Left lobe of liver (tissue), 2 donors: ENCODE measurements around the gene FSTL5. TPM values are rescaled to one million over a fixed set of nuclear protein-coding genes. Genes with fewer than 3 reads are reported as not detected.
"Not testable (repeated sequence)": the region's sequence is repeated elsewhere in the genome, so short reads cannot be mapped to it uniquely, and the experiment has no call there.

Experiments
- ATAC-seq: fragments of 200-7000 bp; cut with Tn5 transposase; one replicate; pipeline ENCODE4 v1.9.1; 2020; ENCODE audit warnings: mild to moderate bottlenecking, moderate library complexity
- DNase-seq: peaks from one replicate; pipeline ENCODE4 v3.0.0-alpha.2; 2020; ENCODE audit warnings: low spot score
- total RNA-seq: library from RNA; stranded (reverse); gene quantifications from one replicate; pipeline ENCODE4 v1.2.1, GENCODE V29; 2021
- donor health status: DM: no; HTN: no; CAD: no; lungs with moderate emphysema.
- donor health status: DM: no; HTN: yes; CAD: no.

FSTL5 gene
- total RNA-seq, 1 donor from 2014 or later = 0.68 TPM

- ATAC-seq, DNase-seq: not testable (repeated sequence)
Measured at GRCh38 chr4:161758412-161758811, 405.4 kb downstream of the FSTL5 start.

DNA sequence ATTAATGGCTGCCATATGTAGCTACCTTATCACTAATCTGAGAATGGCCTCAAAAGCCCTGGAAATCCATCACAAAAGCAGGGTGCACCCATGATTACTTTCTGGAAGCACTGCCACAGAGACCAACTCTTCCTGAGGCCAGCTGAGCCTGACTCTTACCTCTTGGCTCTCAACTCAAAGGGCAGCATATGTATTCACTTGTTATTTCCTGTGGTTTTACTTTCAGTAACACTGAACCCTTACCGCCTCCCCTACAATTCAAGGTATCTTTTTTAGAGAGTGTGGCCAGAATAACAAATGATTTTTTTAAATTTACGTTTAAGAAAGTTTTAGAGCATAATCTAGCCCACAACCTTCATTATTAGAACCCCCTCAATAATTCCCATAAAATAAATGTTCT is 434.9 kb downstream of the FSTL5 start:
- ATAC-seq = no peak
- DNase-seq = no peak

- ATAC-seq (no peak), DNase-seq (no peak)
Measured at GRCh38 chr4:161721947-161722346, 441.9 kb downstream of the FSTL5 start.

GRCh38 chr4:161717084-161717483 is 446.7 kb downstream of the FSTL5 start:
- no peak for DNase-seq
- peak; percentile 54 for ATAC-seq

DNA sequence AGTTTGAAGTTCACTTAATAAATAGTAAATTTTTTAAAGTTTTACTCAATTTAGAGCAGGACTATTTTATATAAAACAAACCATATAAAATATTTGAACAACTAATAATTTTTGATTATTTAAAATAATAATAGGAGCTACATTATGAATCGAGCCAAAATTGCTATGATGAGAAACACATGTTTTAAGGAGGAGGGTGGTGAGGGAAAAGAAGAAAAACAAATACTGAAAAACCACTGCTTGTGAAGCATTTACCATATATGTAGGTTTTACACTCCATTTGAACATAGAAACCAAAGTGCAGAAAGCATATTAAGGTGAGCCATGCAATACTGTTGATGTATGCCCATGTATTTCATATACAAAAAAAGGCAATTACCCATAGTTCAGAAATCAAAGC is 448.9 kb downstream of the FSTL5 start:
- ATAC-seq = no peak
- no peak for DNase-seq

DNA sequence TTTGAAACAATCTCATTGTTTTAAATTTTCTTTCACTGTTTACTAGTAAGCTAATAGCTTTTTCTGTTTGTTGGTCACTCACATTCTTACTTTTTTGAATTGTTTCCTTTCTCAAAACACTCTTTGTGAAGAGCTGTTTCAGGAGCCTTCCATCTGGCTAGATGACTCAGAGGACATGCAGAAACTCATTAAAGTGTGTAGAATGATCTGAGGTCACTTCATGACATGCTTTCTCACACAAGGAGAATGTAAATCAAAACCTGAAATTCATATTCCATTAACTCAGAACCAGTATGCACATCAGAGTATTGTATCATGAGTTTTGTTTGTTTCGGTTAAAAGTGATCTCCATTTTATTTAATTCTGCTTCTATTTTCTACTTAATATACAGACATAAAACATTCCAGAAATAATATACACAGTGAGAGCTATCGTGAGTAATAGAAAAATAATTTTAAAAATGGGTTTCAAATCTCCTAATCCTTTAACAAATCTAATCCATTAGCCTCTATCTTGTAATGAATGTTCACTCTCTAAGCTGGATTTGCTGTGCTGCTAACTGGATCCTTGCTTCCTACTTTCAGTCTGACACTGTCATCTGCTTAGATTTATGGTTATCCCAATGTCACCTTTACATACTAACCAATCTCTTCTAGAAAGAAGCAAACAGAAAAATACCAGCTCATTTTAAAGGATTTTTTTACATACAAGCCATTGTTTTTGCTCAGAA is 449.6 kb downstream of the FSTL5 start:
- DNase-seq = no peak
- no peak for ATAC-seq

DNA sequence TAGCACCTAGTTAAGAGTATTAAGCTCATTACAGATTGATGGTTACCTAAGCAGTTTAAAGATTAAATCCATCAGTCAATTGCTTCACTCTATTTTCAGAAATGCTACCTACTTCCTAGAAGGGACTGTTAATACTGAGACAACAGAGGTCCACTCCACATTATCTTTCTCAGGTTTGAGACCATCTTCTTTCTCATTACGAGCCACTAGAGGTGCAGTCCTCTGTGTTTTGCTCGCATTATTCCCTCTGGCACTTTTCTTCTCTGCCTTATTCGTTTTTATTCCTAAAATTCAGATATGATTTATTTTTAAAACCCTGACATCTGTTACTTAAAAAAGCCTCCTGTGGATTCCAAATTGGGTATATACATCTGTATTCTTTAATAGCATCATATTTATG is 459.1 kb downstream of the FSTL5 start:
- no peak for ATAC-seq

GRCh38 chr4:161704040-161704439 is 459.8 kb downstream of the FSTL5 start:
- no peak for DNase-seq
- ATAC-seq = no peak

More for the DNA sequence above, 459.1 kb downstream of the FSTL5 start:
- DNase-seq = no peak

DNA sequence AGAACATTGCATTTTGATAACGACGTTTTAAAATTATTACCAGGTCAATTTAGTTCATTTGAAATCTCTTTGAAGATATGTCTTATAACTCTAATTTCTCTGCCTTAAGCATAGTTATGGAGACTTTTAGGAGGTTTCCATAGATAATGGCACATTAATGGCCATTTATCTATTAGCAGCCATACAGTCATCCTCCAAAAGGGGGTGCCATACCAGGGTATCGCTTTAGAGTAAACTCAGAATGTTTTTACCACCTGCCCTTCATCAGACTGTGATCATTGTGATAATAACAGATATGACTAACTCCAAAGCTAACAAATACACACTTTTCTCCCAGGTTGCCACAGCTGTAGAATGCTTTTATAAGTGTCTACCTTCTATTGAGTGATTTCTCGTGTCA is 461.5 kb downstream of the FSTL5 start:
- no peak for ATAC-seq
- no peak for DNase-seq

DNA sequence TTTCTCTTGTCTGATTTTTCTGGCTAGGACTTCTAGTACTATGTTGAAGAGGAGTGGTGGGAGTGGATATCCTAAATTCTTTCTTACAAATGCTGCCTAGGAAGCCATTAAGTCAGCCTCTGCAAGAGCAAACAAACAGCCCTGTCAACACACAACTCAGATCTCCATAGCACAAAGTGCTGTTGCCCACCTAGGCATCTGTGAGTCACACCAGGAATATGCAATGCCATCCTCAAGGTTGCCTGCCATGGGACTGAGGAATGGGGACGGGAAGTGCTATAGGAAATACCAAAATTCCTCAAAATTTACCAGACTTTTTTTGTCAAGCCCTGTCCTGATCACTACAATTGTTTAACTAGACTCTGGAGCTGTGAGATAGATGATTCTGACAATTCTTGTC is 466.9 kb downstream of the FSTL5 start:
- no peak for DNase-seq
- no peak for ATAC-seq

GRCh38 chr4:161680146-161680545 is 483.7 kb downstream of the FSTL5 start:
- no peak for DNase-seq

DNA sequence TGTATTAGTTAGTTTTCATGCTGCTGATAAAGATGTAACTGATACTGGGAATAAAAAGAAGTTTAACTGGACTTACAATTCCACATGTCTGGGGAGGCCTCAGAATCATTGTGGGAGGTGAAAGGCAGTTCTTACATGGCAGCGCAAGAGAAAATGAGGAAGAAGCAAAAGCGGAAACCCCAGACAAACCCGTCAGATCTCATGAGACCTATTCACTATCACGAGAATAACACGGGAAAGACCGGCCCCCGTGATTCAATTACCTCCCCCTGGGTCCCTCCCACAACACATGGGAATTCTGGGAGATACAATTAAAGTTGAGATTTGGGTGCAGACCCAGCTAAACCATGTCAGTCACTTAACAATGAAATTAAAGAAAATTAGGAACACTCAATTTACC is 499.1 kb downstream of the FSTL5 start:
- no peak for DNase-seq
- no peak for ATAC-seq

More at GRCh38 chr4:161680146-161680545, 483.7 kb downstream of the FSTL5 start:
- no peak for ATAC-seq

DNA sequence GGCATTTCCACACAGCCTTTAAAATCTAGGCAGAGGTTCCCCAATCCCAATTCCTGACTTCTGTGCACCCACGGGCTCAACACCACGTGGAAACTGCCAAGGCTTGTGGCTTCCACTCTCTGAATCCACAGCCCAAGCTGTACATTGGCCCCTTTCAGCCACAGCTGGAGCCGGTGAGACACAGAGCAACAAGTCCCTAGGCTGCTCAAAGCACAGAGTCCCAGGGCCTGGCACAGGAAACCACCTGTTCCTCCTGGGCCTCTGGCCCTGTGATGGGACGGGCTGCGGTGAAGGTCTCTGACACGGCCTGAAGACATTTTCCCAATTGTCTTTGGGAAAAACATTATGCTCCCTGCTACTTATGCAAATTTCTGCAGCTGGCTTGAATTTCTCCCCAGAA is 500.0 kb downstream of the FSTL5 start:
- no peak for DNase-seq
- no peak for ATAC-seq

DNA sequence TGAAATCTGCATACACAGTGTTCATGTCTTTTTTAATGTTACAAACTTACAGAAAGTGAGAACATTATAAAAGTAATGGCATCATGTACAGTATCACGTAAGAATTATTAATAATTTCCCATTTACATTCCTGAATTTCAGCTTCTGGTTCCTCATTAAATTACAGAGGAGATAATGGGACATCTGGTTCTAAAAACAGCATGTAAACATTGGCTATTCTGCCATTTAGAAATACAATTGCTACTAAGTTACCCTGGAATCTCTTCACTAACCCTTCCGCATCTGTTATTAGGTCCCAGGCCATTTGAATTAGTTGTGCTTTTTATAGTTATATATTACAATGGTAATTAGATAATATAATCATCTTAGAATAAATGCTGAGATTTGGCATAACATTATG is 505.1 kb downstream of the FSTL5 start:
- no peak for DNase-seq
- ATAC-seq = no peak

DNA sequence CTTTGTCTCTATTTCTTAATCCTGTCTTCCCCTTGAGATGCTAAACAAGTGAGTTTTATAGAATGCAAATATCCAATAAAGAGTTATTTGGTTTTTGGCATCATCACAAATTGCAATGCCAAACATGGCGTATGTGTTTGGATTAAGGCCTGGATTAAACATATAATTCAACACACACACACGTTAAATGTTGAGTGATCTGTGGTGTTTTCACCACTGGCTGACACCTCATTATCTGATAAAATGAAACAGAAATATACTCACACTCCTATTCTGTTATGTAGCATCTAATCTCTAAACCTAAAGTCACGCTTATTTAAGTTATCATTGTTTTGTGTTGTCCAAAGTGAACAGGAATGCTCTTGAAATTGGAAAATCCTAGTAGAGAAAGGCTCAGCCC is 506.2 kb downstream of the FSTL5 start:
- ATAC-seq = no peak
- no peak for DNase-seq

DNA sequence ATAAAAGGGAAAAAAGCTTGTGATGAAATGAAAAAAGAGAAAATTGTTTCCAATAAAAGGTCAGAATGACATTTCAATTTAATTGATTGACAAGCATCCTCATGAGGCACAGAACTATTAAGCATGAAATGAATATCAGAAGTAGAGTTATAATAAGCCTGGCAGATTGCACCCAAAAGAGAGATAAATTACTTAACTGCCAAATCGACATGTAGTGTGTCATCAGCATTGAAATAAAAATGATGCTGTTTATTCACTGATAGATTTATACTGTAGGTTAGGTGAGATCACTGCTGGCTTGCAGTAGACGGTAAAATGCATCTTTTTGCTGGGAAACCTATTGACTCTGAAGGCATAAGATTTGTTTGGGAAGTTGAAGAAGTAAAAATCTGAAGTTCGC is 507.2 kb downstream of the FSTL5 start:
- DNase-seq (no peak), ATAC-seq (no peak)

GRCh38 chr4:161655148-161655547 is 508.7 kb downstream of the FSTL5 start:
- DNase-seq (no peak), ATAC-seq (no peak)

- DNase-seq = no peak
- no peak for ATAC-seq
Measured at GRCh38 chr4:161653697-161654096, 510.1 kb downstream of the FSTL5 start.

DNA sequence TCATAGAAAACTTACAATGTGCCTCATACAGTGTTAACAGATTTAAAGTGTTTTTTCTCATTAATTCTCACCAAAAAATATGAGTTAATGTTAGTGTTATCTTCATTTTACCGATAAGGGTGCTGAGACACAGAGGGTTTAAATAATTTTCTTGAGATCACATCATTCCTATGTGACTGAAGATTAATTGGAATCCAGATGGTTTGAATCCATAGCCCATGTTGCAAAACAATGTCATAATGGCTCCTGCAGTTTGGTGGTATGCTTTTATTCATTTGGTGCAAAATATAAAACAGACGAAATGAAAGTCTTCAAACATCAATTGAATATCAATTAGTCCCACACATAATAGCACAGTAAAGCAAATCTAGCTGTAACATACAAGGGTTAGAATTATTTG is 512.2 kb downstream of the FSTL5 start:
- ATAC-seq (no peak), DNase-seq (no peak)

GRCh38 chr4:161650812-161651211 is 513.0 kb downstream of the FSTL5 start:
- DNase-seq (no peak), ATAC-seq (no peak)

DNA sequence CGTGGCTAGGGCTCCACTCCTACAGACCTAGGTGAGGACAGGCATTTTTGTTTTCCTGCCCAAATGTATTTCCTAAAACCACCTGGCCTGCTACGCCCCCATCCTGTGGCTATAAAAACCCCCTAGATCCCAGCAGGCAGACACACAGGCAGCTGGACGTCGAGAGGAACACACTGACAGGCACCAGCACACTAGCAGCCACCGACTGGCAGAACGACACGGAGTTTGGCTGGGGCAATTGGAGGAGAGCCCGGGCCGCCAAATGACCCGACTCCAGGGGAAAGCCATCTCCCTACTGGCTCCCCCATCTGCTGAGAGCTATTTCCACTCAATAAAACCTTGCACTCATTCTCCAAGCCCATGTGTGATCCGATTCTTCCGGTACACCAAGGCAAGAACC is 516.0 kb downstream of the FSTL5 start:
- ATAC-seq (no peak), DNase-seq (no peak)

- ATAC-seq = peak; percentile 28
- DNase-seq = no peak
Measured at GRCh38 chr4:161642708-161643107, 521.1 kb downstream of the FSTL5 start.
